GM19193 (cell line): Measurements from ENCODE around the gene UBAP1L.

Source experiments
- POLR2A ChIP-seq: IDR thresholded peaks from 4 replicates; pipeline ENCODE4 v1.6.1; 2011; ENCODE audit not compliant: insufficient read depth, insufficient read length; ENCODE audit errors: extremely low read depth

Gene UBAP1L

GRCh38 chr15:65077291-65077980, 37.6 kb downstream of the UBAP1L start:
- no peak for TF ChIP-seq POLR2A

GRCh38 chr15:65076486-65077290, 38.3 kb downstream of the UBAP1L start, which contains the start of gene KBTBD13:
TSS of gene KBTBD13 (plus strand) at chr15:65076746. CDS start at chr15:65076816, 70 bp downstream.
- no peak for TF ChIP-seq POLR2A

DNA sequence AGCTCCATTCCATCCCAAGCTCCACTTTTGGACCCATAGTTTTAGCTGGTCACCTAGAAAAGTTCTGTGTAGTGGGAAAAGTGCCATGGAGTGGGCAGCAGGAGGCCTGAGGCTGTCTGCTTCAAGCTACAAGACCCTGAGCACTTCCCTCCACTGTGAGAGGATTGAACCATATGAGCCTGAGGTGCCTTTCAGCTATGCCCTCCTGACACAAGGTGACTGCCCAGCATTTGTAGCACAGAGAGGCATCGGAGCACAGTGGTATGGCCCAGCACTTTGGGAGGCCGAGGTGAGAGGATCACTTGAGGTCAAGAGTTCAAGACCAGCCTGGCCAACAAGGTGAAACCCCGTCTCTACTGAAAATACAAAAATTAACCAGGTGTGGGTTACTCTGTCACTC, 42.4 kb downstream of the UBAP1L start:
- TF ChIP-seq POLR2A: no peak

DNA sequence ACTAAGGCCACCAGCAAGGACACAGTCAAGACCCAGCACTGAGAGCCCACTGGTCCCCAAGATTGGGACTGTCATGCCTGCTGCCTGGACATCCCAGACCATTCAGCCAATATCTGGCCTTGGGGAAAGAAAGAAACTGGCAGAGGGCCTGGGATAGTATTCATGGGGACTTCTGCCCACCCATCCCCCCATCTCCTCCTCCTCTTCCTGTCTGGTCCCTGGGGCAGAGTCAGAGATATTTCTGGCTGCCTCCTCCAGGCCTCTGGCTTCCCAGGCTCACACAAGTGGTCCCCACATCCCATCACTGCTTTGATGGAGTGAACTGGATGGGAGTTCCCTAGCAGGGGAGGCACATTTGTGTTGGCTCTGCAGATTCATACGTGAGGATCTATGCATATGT, 43.0 kb downstream of the UBAP1L start:
- TF ChIP-seq POLR2A: no peak

DNA sequence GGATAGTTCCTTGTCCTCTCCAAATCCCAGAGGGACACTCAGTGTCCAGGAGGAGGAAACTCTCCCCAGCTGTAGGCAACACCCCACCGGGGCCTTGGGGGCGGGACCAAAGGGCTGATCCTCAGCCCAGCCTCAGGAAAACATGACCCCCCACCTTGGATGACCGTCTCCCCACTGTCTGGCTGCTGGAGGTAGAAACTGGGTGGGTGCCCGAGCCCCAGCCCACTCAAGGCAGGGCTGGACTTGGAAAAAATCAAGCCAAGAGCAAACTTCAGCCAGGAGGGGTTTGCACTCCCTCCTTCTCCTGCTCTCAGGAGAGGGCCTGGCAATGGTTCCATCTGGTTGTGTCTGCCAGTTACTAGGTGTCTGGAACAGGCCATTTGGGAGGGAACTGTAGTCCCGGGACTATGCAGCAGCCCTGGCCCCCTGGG, 43.6 kb downstream of the UBAP1L start:
- no peak for TF ChIP-seq POLR2A

GRCh38 chr15:65069779-65070546, 45.0 kb downstream of the UBAP1L start:
- TF ChIP-seq POLR2A: no peak

DNA sequence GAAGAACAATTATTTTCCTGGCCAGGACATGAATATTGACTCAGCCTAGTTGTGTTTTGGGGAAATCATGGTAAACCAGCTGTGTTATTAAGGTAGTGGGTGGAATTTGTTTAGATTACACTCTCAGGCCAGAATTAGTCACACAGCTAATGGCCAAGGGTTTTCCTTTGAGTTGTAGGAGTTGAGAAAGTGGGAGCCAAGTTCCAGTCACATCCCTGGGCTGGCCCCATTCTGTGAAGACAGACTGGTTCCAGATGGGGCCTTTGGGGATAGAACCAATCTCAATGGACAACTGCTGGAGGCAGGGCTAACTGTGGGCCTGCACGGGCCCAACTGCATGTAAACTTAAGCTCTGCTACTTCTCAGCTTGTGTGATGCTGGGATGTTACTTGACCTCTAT, 45.8 kb downstream of the UBAP1L start:
- no peak for TF ChIP-seq POLR2A

- TF ChIP-seq POLR2A: no peak
Observed at GRCh38 chr15:65068403-65068788, 46.6 kb downstream of the UBAP1L start.

- TF ChIP-seq POLR2A: no peak
Observed at GRCh38 chr15:65067645-65068402, 47.2 kb downstream of the UBAP1L start, which contains the start of gene RASL12. TSS of gene RASL12 (minus strand) at chr15:65067991. CDS start at chr15:65067835, 156 bp downstream.

- TF ChIP-seq POLR2A: no peak
Observed at GRCh38 chr15:65067317-65067644, 47.7 kb downstream of the UBAP1L start.

DNA sequence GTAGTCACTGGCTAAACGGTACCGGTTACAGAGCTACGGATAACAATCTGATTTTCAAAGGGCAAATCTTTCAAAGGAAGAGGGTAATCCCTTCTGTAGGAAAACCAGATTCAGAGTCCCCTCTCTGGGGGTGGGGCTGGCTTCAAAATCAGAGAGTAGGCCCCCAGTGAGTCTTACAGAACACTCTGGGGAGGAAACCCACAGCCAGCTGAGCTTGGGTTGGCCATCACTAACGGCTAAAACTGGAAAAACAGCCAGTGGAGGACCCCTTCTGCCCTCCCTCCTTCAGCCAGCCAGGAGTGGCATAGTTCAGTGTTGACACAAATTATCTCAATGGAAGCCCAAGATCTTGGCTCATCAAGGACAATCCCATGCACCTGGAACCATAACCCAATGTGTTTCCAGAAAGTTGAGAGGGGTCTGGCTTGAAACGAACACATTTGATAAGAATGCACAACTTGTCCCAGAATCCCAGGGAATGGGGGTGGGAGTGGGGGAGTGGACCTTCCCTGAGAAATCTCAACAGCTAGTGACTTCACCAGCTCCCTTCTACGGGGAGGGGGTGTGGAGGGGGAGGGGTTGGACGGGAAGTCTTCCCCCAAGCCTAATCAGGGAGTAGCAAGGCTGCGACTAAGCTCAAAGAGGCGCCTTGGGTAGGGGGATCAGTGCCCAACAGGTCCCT, 48.2 kb downstream of the UBAP1L start:
- TF ChIP-seq POLR2A: no peak

GRCh38 chr15:65066001-65066634, 48.9 kb downstream of the UBAP1L start:
- TF ChIP-seq POLR2A: no peak

DNA sequence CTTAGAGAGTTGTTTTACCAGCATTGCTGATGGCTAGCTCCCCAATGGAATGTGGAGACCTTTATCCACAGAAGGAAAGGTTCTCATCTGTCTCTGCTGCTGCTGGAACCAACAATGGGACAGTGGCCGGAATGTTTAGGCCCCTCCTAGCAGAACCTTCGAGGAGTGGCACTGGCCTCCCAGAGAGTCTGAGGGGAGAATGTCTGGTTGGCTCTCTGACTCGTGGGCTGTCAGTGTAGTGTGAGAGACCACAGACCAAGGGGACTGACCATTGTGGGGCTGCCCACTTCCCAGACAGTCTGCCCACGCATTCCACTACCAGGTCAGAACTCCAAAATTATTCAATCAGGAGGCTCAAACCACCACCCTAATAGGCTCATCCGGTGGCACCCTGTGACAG, 52.3 kb downstream of the UBAP1L start:
- no peak for TF ChIP-seq POLR2A

DNA sequence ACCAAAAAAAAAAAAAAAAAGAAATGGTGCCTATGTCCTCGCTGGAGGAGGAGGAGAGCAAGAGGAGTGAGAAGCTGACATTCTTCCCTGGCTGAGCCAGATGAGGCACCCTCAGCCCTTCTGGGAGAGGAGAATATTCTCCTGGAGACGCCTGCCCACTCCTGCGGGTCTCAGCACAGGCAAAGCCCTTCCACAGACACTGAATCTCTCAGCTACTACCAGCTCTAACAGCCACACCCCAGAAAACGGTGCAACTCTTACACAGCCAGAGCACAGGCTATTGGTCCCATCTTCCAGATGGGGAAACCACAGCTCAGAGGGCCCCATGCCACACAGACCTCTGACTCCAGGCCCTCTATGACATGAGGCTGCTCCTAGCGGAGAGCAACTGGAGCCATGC, 52.9 kb downstream of the UBAP1L start:
- no peak for TF ChIP-seq POLR2A

- TF ChIP-seq POLR2A: no peak
Observed at GRCh38 chr15:65060641-65061397, 54.2 kb downstream of the UBAP1L start.
